ENCODE measurements around the gene IGSF9B. TPM values are rescaled to one million over a fixed set of nuclear protein-coding genes. Genes with fewer than 3 reads are reported as not detected.

Gene IGSF9B
- total and polyA plus RNA-seq, 10 of the 15 experiments (the other 5 are each of a cell fraction or from before 2014, with no cell fraction given), result 0.03 to 3.7 (median 0.20) TPM; not detected in 2

GRCh38 chr11:133922078-133922870 is 34.5 kb downstream of the IGSF9B start:
- Histone ChIP-seq H3K27ac (ENCODE audit: control insufficient read depth, insufficient read depth) (no peak overlapping the region), H3K36me3 (ENCODE audit: control insufficient read depth in 2 of 2, insufficient read depth in 2 of 2, low read length in 1 of 2) (no peaks in the 10 kb centered on the region; a peak in 2 of 4 replicates), H3K27me3 (replicated peaks in 1 of 2; ENCODE audit: control insufficient read depth in 2 of 2, insufficient read depth in 2 of 2, low read length in 1 of 2) (no peaks in the 10 kb centered on the region; a peak in 1 of 4 replicates), H2AFZ (ENCODE audit: control insufficient read depth, low read depth, low read length) (no peak overlapping the region), H3K4me1 (ENCODE audit: control insufficient read depth, insufficient read depth, low read length) (no peaks in the 10 kb centered on the region), H3K4me3 (no peak overlapping the region), H3K4me2 (ENCODE audit: control insufficient read depth, insufficient read depth) (no peak overlapping the region), H4K20me1 (ENCODE audit: control insufficient read depth, insufficient read depth) (no peaks in the 10 kb centered on the region), H3K9ac (ENCODE audit: control insufficient read depth, insufficient read depth, low read length) (no peak overlapping the region), H3K79me2 (ENCODE audit: control insufficient read depth, insufficient read depth, low read length) (no peaks in the 10 kb centered on the region), H3K9me3 (replicated peaks; ENCODE audit: control insufficient read depth, insufficient read depth, low read length) (no peaks in the 10 kb centered on the region)
- no peak for ATAC-seq
- no peak for DNase-seq (ENCODE audit: low read depth, low spot score)
- 74% methylated on average over 23 of the region's 23 CpGs for WGBS (ENCODE audit: insufficient coverage, insufficient replicate concordance, low lambda C conversion rate, missing lambda C conversion rate)
- ChIA-PET SMC1A (ENCODE audit: uncharacterized antibody, unreplicated experiment) (no interaction called here), POLR2A (no interaction called here), RAD21 (ENCODE audit: unreplicated experiment) (no interaction called here), CTCF (interaction anchor here (1.8 kb wide), 1 partner anchor 25 kb away, joined by 5 read pairs; no protein-coding TSS in a partner anchor)
- no TSS peak for BruUV-seq (replicated peaks)
- intact Hi-C loops (cut with micrococcal nuclease; ENCODE audit: unreplicated experiment), result no loop called here
- in situ Hi-C loops (cut with MboI), result no loop called here
- no peak for TF ChIP-seq STAT3 (IDR thresholded peaks at IDR 0.05; ENCODE audit: low read depth, low read length)
- no peak for TF ChIP-seq CHD1 (IDR thresholded peaks at IDR 0.05; ENCODE audit: low read depth, low read length)
- no peak for TF ChIP-seq NFYB (IDR thresholded peaks at IDR 0.05; ENCODE audit: insufficient read depth, low read depth, low read length)
- no peak for TF ChIP-seq TARDBP (IDR thresholded peaks at IDR 0.05; ENCODE audit: borderline replicate concordance)
- no peak for TF ChIP-seq WRNIP1 (IDR thresholded peaks at IDR 0.05; ENCODE audit: borderline replicate concordance, low read depth, low read length)
- no peak for TF ChIP-seq IRF5 (IDR thresholded peaks at IDR 0.05; ENCODE audit: borderline replicate concordance)
- no peak for TF ChIP-seq SKIL (IDR thresholded peaks at IDR 0.05; ENCODE audit: low read depth, poor library complexity, severe bottlenecking)
- FAIRE-seq, result no peak
